HCT116 (cell line): ENCODE data around the gene UNC79.

Source experiments
- CTCF ChIP-seq, 3 experiments: fragments of 200-600 bp in 1 of 3; sonication (generic) in 1 of 3; IDR thresholded peaks in 2 of 3; conservative IDR thresholded peaks in 1 of 3; 2 replicates each; pipeline ENCODE4 v1.5.1; 2012 to 2017; ENCODE audit warnings: low read depth in 2 of 3, low read length in 2 of 3, antibody characterized with exemption in 1 of 3, borderline replicate concordance in 1 of 3, control low read depth in 1 of 3, mild to moderate bottlenecking in 1 of 3, mixed read lengths in 1 of 3, mixed run types in 1 of 3, moderate library complexity in 1 of 3; ENCODE audit not compliant: insufficient read depth in 1 of 3
- EZH2 ChIP-seq: fragments of 200-600 bp; sonication (generic); IDR thresholded peaks from 2 replicates; pipeline ENCODE4 v1.6.1; 2017; ENCODE audit warnings: antibody characterized with exemption, mixed run types
- MAX ChIP-seq: IDR thresholded peaks from 2 replicates; pipeline ENCODE4 v1.6.1; 2012
- POLR2A ChIP-seq: IDR thresholded peaks from 2 replicates; pipeline ENCODE4 v1.7.0; 2011; ENCODE audit warnings: borderline replicate concordance; ENCODE audit not compliant: insufficient read depth, insufficient read length; ENCODE audit errors: extremely low read depth
- POLR2AphosphoS5 ChIP-seq: IDR thresholded peaks from 2 replicates; pipeline ENCODE4 v1.6.1; 2011; ENCODE audit warnings: mild to moderate bottlenecking, low read depth, low read length, moderate library complexity
- RAD21 ChIP-seq: IDR thresholded peaks from 2 replicates; pipeline ENCODE4 v1.6.1; 2012; ENCODE audit warnings: low read depth, mild to moderate bottlenecking
- YY1 ChIP-seq: IDR thresholded peaks from 2 replicates; pipeline ENCODE4 v1.6.1; 2011; ENCODE audit warnings: low read length, low read depth, moderate library complexity, mild to moderate bottlenecking; ENCODE audit not compliant: insufficient replicate concordance; ENCODE audit errors: extremely low read depth
- ZBTB33 ChIP-seq: IDR thresholded peaks from 2 replicates; pipeline ENCODE4 v1.6.1; 2011; ENCODE audit warnings: mild to moderate bottlenecking, low read length, moderate library complexity; ENCODE audit not compliant: insufficient replicate concordance; ENCODE audit errors: extremely low read depth

GRCh38 chr14:93538413-93538812 lies 107.7 kb downstream of the UNC79 start:
- TF ChIP-seq ZBTB33 = no peak
- TF ChIP-seq CTCF (IDR thresholded peaks at IDR 0.05 in 2 of 3, conservative IDR thresholded peaks at IDR 0.05 in 1 of 3; ENCODE audit: borderline replicate concordance in 1 of 3, insufficient read depth in 1 of 3, low read depth in 2 of 3, low read length in 2 of 3) = no peak
- TF ChIP-seq EZH2 = no peak
- TF ChIP-seq POLR2A = no peak
- no peak for TF ChIP-seq POLR2AphosphoS5
- TF ChIP-seq MAX = no peak
- TF ChIP-seq RAD21 = no peak
- TF ChIP-seq YY1 = no peak
